Measurements from ENCODE around the gene PIP5K1B.

DNA sequence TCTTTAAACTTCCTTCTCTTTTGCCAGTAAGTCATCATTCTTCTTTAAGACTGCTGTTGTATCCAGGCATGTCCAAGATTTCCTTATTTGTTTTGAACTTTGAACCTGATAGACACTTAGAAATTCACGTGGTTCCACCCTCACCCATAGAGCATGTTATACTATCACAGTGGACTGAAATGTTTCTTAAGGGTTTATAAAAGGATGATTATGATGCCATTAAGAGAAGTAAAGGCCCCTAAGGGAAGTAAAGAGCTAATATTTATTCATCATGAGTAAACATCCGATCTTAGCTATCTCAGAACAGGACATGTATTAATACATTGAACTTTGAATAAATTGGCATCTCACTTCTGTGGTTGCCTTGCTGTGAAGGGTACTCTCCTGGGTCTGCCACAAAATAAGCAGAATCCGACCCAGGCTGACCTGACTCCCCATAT lies 259.1 kb downstream of the PIP5K1B start:
- TF ChIP-seq ZNF274 (IDR thresholded peaks at IDR 0.05; ENCODE audit: low read depth, low read length) (no peak), SUZ12 (IDR thresholded peaks at IDR 0.05; ENCODE audit: extremely low read depth, insufficient read depth, insufficient read length) (no peak)

All from NT2/D1 (cell line).